Progenitor cell of endocrine pancreas (in vitro differentiated cells): ENCODE measurements around the gene B3GALT5. TPM values are rescaled to one million over a fixed set of nuclear protein-coding genes. Genes with fewer than 3 reads are reported as not detected.

Experiments
- DNase-seq: peaks from one replicate; pipeline ENCODE4 v3.0.0; 2021; ENCODE audit warnings: low spot score; ENCODE audit not compliant: unreplicated experiment
- H3K27ac Mint-ChIP-seq: 2 replicates; pipeline ENCODE4 v1.8.0; 2021; ENCODE audit warnings: mild to moderate bottlenecking, moderate library complexity, mixed read lengths
- H3K27me3 Mint-ChIP-seq: 2 replicates; pipeline ENCODE4 v1.8.0; 2021; ENCODE audit warnings: mixed read lengths
- H3K36me3 Mint-ChIP-seq: 2 replicates; pipeline ENCODE4 v1.8.0; 2022; ENCODE audit warnings: mixed read lengths; ENCODE audit not compliant: insufficient read depth
- H3K4me1 Mint-ChIP-seq: 2 replicates; pipeline ENCODE4 v1.8.0; 2021; ENCODE audit warnings: low read depth, mixed read lengths
- H3K4me3 Mint-ChIP-seq: 2 replicates; pipeline ENCODE4 v1.8.0; 2021; ENCODE audit warnings: low read depth, mild to moderate bottlenecking, moderate library complexity, mixed read lengths
- H3K9me3 Mint-ChIP-seq: 2 replicates; pipeline ENCODE4 v1.8.0; 2021; ENCODE audit warnings: low read depth, mixed read lengths
- CTCF ChIP-seq: fragments of 200-600 bp; sonication (generic); IDR thresholded peaks from one replicate; pipeline ENCODE4 v1.5.0; 2021; ENCODE audit warnings: antibody characterized with exemption, mild to moderate bottlenecking; ENCODE audit not compliant: unreplicated experiment
- total RNA-seq: library from RNA; stranded (reverse); gene quantifications from 2 replicates; pipeline ENCODE4 v1.2.1, GENCODE V29; 2021

The B3GALT5 gene
- total RNA-seq, 1 donor from 2014 or later, result 0.86 TPM

GRCh38 chr21:39669976-39670661, 57.4 kb downstream of the B3GALT5 start:
- DNase-seq, result no peak
- TF ChIP-seq CTCF, result no peak
- Mint-ChIP-seq H3K27me3 (peaks cover 10% of the 10 kb centered on the region), H3K4me3 (no peak overlapping the region), H3K4me1 (peaks cover 15% of the 10 kb centered on the region), H3K9me3 (no peaks in the 10 kb centered on the region), H3K27ac (peak overlapping the region; percentile 34), H3K36me3 (no peaks in the 10 kb centered on the region)

- H3K36me3 Mint-ChIP-seq, result no peaks in the 10 kb centered on the region
- no peak for DNase-seq
- no peak for TF ChIP-seq CTCF
- H3K27me3 Mint-ChIP-seq, result peaks cover 9% of the 10 kb centered on the region
- no peaks in the 10 kb centered on the region for H3K9me3 Mint-ChIP-seq
- H3K4me3 Mint-ChIP-seq, result no peak overlapping the region
- H3K4me1 Mint-ChIP-seq, result peaks cover 20% of the 10 kb centered on the region
- H3K27ac Mint-ChIP-seq, result no peak overlapping the region
Observed at GRCh38 chr21:39670701-39671100, 58.0 kb downstream of the B3GALT5 start.

- no peaks in the 10 kb centered on the region for H3K9me3 Mint-ChIP-seq
- H3K4me3 Mint-ChIP-seq, result no peak overlapping the region
- no peak for DNase-seq
- H3K27ac Mint-ChIP-seq, result no peak overlapping the region
- H3K36me3 Mint-ChIP-seq, result no peaks in the 10 kb centered on the region
- no peak for TF ChIP-seq CTCF
- peaks cover 24% of the 10 kb centered on the region for H3K4me1 Mint-ChIP-seq
- H3K27me3 Mint-ChIP-seq, result peaks cover 9% of the 10 kb centered on the region
Observed at GRCh38 chr21:39671986-39672385, 59.2 kb downstream of the B3GALT5 start.

- Mint-ChIP-seq H3K27me3 (peaks cover 9% of the 10 kb centered on the region), H3K4me1 (peaks cover 20% of the 10 kb centered on the region), H3K36me3 (no peaks in the 10 kb centered on the region), H3K4me3 (no peak overlapping the region), H3K9me3 (no peaks in the 10 kb centered on the region), H3K27ac (no peak overlapping the region)
- no peak for TF ChIP-seq CTCF
- no peak for DNase-seq
Observed at GRCh38 chr21:39673163-39673562, 60.4 kb downstream of the B3GALT5 start.

GRCh38 chr21:39673736-39674135, 61.0 kb downstream of the B3GALT5 start:
- no peak overlapping the region for H3K4me3 Mint-ChIP-seq
- H3K36me3 Mint-ChIP-seq, result no peaks in the 10 kb centered on the region
- no peak for TF ChIP-seq CTCF
- peaks cover 9% of the 10 kb centered on the region for H3K27me3 Mint-ChIP-seq
- peaks cover 20% of the 10 kb centered on the region for H3K4me1 Mint-ChIP-seq
- H3K27ac Mint-ChIP-seq, result peak overlapping the region; percentile 74
- H3K9me3 Mint-ChIP-seq, result no peaks in the 10 kb centered on the region
- DNase-seq, result no peak
